ENCODE data around the gene PRKCE.
A peak's percentile ranks its signal among the peaks of the same experiment; 100 is the strongest.
"Not testable (repeated sequence)": the region's sequence is repeated elsewhere in the genome, so short reads cannot be mapped to it uniquely, and the experiment has no call there.

Gene PRKCE

DNA sequence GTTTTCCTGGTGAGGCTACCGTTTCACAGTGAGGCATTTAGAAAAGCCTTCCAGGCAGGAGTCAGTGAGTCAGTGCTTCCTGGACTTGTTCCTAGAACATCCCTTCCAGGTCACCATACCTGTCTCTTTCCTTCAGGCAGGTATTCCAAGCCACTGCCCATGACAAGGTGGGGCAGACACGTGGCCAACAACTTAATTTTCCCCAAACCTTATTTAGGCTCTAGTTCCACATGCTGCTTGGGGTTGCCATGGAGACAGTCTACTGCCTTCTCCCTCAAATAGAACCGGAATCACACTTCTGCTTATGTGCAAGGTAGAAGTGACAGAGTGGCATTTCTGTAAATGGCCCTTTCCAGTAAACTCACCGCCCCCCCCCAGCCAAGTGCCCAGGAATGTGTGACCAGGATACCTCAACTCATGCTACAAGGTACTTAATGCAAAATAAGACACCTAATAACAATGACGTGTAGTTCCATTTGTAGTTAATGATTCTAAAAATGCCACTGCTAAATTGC lies 258.3 kb downstream of the PRKCE start:
- no peak for DNase-seq (ENCODE audit: low spot score)

DNA sequence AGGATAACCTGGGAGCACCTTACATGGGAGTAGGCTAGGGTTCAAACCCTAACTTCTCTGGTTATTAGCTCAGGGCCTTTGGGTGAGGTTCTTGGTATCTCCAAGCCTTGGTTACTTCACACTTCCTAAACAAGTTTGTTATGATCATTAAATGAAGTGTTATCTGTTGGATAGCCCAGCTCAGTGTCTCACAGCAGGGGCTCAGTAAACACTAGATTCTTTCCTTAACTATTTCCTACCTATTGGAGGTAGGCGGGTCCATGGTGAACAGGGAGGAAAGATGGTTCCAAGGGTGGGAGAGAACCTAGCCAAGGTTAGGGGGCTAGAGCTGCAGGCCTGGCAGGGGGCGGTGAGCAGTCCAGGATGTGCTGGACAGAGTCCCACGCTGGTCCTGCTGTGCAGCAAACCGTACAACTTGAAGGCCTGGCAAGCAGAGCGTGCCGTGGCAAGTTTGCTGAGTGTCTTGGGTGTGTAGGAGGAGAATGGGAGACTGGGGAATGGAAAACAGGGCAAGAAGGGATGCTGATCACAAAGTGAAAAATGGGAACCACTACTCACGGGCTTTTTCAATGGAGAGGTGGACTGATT lies 259.1 kb downstream of the PRKCE start:
- DNase-seq (ENCODE audit: low spot score) = no peak

DNA sequence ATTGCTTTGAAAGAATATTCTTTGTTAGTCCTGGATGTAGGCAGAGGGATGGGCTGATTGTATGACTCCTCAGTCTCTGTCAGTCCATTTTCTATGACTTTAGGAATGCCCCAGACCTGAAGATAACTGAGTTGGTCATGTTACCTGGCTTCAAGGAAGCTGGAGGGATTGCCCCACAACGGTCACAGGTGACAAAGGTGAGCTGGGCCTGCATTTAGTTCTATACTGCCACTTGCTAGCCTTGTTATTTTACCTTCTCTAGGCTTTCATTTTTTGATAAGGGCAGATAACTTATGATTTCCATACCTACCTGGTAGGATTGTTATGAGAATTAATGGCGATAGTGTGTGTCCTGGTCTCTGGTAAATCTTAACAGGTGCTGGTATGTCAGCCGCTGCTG lies 260.1 kb downstream of the PRKCE start:
- no peak for DNase-seq (ENCODE audit: low spot score)

GRCh38 chr2:45912109-45912508 lies 260.6 kb downstream of the PRKCE start:
- no peak for DNase-seq (ENCODE audit: low spot score)

DNA sequence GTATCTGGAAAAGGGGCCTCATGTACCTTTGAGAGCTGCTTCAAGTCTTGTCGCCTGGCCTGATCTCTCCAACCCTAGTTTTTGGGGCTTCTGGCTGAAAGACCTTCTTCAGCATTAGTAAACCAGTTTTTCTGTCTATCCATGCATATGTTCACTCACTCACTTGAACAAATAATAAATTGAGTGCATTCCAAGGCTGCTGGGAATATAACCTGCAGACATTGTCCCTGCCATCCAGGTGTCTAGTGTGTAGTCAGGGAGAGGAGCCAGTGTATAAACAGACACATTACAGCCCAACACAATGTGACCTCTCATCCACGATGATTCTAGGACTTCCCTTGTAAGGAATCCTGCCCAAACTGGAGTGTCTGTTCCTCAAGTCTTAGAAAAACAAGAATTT lies 262.1 kb downstream of the PRKCE start:
- DNase-seq (ENCODE audit: low spot score) = no peak

DNA sequence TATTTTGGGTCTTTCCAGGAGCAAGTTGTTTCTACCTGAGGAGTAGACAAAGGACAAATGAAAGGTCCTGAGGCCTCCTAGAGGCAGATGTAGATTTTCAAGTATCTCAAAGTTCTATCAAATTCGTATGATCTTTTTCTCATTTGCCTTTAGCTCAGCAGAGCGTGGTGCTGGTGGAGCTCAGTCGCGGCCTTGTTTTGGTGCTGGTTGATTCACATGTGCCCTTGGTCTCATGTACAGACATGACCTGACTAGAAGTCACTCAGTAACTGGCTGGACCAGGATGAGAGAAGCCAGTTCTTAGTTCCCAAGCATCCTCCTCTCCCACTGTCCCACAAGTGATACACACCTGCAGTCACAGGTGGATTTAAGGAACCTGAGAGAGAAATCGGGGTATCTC lies 264.0 kb downstream of the PRKCE start:
- no peak for DNase-seq (ENCODE audit: low spot score)

GRCh38 chr2:45917561-45918176 lies 266.2 kb downstream of the PRKCE start:
- not testable (repeated sequence) for DNase-seq (ENCODE audit: low spot score)

- no peak for DNase-seq (ENCODE audit: low spot score)
These were observed 267.1 kb downstream of the PRKCE start for GRCh38 chr2:45918463-45919159.

DNA sequence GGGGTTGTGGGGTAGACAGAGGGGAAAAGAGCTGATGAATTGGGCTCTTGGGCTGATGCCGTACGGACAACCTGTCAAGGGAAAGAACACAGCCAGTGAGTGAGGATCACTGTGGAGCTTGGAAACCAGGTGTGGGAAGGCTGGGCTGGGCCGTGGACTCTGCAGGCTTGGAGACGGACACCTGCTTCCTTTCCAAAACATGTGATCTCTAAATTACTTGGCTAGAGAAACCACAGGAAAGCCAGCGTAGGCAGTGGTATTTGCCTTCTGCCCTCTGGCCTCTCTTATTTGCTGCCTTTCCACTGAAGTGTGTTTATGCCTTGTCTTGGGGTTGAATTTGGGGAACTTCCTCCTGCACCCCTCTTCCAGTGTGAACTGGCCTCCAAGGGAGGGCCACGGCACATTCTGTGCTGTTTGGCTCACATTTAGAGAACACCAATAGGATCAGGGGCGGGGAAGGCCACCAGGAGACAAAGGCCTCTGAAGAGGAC lies 267.7 kb downstream of the PRKCE start:
- DNase-seq (ENCODE audit: low spot score) = no peak

DNA sequence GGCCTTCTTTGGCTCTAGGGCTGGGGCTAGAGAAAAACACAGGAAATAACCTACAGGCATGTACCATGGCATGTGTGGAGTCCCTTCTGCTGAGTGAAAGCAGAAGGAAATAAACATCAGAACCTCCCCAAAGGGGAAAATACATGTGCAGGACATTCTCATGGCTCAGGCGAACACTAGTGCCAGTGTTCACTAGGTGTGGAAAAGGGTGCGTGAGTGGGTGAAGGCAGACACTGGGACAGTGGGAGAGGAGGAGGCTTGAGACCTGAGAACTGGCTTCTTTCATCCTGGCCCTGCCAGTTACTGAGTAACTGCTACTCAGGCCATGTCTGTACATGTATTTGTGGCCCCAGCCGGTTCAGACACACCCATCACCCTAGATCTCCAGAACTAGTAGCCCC lies 268.2 kb downstream of the PRKCE start:
- DNase-seq (ENCODE audit: low spot score) = no peak

- DNase-seq (ENCODE audit: low spot score) = no peak
These were observed 270.4 kb downstream of the PRKCE start for GRCh38 chr2:45921921-45922320.

GRCh38 chr2:45922577-45922988 lies 271.1 kb downstream of the PRKCE start:
- DNase-seq (ENCODE audit: low spot score) = no peak

DNA sequence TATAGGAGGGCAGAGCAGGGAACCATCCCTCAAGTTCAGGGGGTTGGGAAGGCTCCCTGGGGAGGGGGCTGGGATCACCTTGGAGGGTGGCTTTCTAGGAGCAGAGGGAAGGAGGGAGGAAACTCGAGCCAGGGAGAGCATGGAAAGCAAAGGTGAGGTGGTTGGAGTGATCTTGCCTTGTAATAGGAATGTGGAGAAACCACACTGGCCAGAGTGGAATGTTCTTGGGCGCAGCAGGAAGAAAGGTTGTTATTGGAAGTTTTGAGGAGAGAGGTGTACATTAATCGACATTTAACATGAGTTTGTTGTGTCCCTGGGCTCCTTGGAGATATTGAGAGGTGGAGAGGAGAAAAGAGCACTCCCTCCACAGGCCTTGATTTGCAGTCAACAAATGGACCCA lies 272.2 kb downstream of the PRKCE start:
- no peak for DNase-seq (ENCODE audit: low spot score)

GRCh38 chr2:45925026-45925425 lies 273.6 kb downstream of the PRKCE start:
- no peak for DNase-seq (ENCODE audit: low spot score)

DNA sequence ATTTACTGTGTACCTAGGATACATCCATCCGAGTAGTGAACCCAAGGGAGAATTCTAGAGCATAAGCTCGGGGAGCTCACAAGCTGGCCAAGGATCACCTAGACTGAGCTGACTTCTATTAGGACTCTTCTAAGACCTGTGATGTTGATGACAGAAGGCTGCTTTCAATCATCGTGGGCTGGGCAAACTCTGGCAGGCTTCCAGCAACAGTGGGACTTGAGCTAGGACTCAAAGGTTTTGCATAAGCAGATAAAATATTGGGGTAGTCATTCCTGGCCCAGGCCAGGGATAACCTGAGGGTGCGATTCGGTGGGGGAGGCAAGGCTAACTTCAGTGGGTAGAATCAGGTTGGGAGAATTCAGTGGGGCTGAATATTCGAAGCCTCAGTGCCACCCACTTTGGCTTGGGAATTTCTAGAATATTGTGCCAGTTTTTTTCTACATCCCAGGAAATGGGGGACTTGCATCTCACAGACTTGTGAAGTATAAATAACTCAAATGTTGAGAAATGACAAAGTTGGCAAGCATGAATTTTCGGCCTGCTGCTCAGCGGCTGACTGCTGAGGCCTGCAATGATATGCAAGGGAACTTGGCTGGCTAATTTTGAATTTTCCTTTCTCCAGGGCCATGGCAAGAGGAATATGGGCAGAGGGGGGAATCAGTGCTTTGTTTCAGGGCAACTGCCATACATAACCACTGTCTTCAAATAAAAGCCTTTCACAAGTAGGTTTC lies 274.3 kb downstream of the PRKCE start:
- no peak for DNase-seq (ENCODE audit: low spot score)

GRCh38 chr2:45928946-45929345 lies 277.5 kb downstream of the PRKCE start:
- DNase-seq (ENCODE audit: low spot score) = no peak

- DNase-seq (ENCODE audit: low spot score) = peak; percentile 28
These were observed 278.4 kb downstream of the PRKCE start for GRCh38 chr2:45929674-45930395.

DNA sequence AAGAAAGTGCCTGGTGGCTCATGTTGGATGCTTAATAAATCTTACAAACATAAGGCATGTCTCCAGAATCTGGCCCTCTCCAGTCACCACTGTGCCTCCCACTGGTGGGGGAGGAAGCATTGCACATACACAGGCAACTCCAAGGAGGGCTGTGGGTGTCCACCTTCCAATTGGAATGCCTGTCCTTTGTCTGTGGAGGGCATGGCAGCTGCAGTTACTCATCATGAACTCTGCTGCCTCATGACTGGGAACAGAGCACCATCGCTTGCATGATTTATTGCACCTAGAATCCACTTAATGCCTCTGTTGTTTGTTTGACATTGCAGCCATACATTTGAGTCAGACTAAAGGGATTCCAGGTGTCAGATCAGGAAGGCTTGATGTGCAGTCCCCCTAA lies 278.9 kb downstream of the PRKCE start:
- no peak for DNase-seq (ENCODE audit: low spot score)

DNA sequence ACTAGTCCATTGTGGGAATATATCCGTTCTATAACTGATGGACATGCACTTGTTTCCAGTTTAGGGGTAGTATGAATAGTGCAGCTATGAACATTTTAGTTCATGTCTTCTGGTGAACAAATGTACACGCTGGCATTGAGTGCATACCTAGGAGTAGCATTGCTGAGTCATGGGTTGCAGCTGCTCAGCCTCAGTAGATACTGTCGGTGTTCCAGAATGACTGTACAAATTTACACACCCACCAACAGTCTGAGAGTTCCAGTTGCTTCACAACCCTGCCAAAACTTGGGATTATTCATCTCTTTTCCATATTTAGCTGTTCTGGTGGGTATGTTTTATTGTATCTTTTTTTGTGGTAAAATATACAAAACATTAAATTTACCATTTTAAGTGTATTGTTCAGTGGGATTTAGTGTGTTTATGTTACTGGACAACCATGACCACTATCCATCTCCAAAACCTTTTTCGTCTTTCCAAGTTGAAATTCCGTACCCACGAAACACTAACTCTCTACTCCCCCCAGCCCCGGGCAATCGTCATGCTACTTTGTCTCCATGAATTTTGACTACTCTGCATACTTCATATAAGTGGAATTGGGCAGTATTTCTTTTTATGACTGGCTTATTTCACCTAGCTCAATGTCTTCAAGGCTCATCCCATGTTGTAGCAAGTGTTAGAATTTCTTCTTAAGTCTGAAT lies 281.0 kb downstream of the PRKCE start:
- DNase-seq (ENCODE audit: low spot score) = no peak

GRCh38 chr2:45935791-45936622 lies 284.5 kb downstream of the PRKCE start:
- peak; percentile 73 for DNase-seq (ENCODE audit: low spot score)
